K562 (cell line): ENCODE results near the gene DDIT3. TPM values are rescaled to one million over a fixed set of nuclear protein-coding genes. Genes with fewer than 3 reads are reported as not detected.

ENCODE experiments used
- HCFC1 ChIP-seq: IDR thresholded peaks from 2 replicates; pipeline ENCODE4 v1.6.1; 2012; ENCODE audit warnings: low read depth, low read length, improper control_type of control experiment
- KDM5B ChIP-seq: fragments of 200-600 bp; sonication (generic); IDR thresholded peaks from 2 replicates; pipeline ENCODE4 v1.6.1; 2012; ENCODE audit warnings: low read depth, mild to moderate bottlenecking, moderate library complexity, low read length, control low read depth, inconsistent platforms; ENCODE audit not compliant: insufficient replicate concordance
- MAFG ChIP-seq: fragments of 450-650 bp; conservative IDR thresholded peaks from 2 replicates; pipeline ENCODE4 v1.6.1; 2016; ENCODE audit warnings: missing genetic modification characterization, missing compliant biosample characterization
- NCOA4 ChIP-seq: fragments of 450-650 bp; IDR thresholded peaks from 2 replicates; pipeline ENCODE4 v1.6.1; 2018; ENCODE audit warnings: mild to moderate bottlenecking; ENCODE audit not compliant: partially characterized antibody
- PRDM10 ChIP-seq: fragments of 450-650 bp; IDR thresholded peaks from 2 replicates; pipeline ENCODE4 v1.6.1; 2018; ENCODE audit not compliant: partially characterized antibody
- ZFX ChIP-seq: sonication (generic); formaldehyde crosslinking; IDR thresholded peaks from 2 replicates; pipeline ENCODE4 v1.8.0; 2022; ENCODE audit warnings: mild to moderate bottlenecking, missing genetic modification reagents, moderate library complexity
- ZNF140 ChIP-seq: fragments of 250-450 bp; sonication (Bioruptor Pico); IDR thresholded peaks from 2 replicates; pipeline ENCODE4 v1.8.0; 2021; ENCODE audit warnings: moderate library complexity, mild to moderate bottlenecking, inconsistent platforms
- ZNF280A ChIP-seq: fragments of 450-650 bp; IDR thresholded peaks from 2 replicates; pipeline ENCODE4 v1.6.1; 2018; ENCODE audit warnings: mild to moderate bottlenecking, low read depth; ENCODE audit not compliant: partially characterized antibody
- ZNF592 ChIP-seq: fragments of 450-650 bp; IDR thresholded peaks from 2 replicates; pipeline ENCODE4 v1.6.1; 2017; ENCODE audit warnings: antibody characterized with exemption, mild to moderate bottlenecking
- ZNF79 ChIP-seq: fragments of 250-450 bp; sonication (Bioruptor Pico); IDR thresholded peaks from 2 replicates; pipeline ENCODE4 v1.4.0; 2020; ENCODE audit warnings: low read depth, mild to moderate bottlenecking, moderate library complexity
- ZSCAN32 ChIP-seq: fragments of 450-650 bp; formaldehyde crosslinking; IDR thresholded peaks from 2 replicates; pipeline ENCODE4 v1.4.0; 2020; ENCODE audit warnings: mild to moderate bottlenecking, moderate library complexity
- polyA plus RNA-seq, 8 experiments: library from polyadenylated mRNA; depleted of rRNA in 4 of 8; stranded (reverse) in 5 of 8; unstranded in 3 of 8; fragments of >200 nt; fragmentation: Nextera tagmentation in 2 of 8; fragmentation: Illumina TruSeq in 1 of 8; extraction: Ambion mirVana in 2 of 8; extraction: Trizol in 1 of 8; gene quantifications; 2 replicates each; pipeline versions ENCODE4 v1.2.1 to v1.2.3, GENCODE V29; 2011 to 2014; ENCODE audit warnings: inconsistent platforms in 1 of 8, missing spikeins in 1 of 8
- total RNA-seq, 7 experiments: library from RNA; depleted of rRNA in 6 of 7; stranded (reverse); fragments of >200 nt in 6 of 7; fragmentation: Illumina TruSeq in 2 of 7; extraction: Trizol in 2 of 7; gene quantifications; 2 replicates each; pipeline versions ENCODE4 v1.2.1 to v1.2.3, GENCODE V29; 2011 to 2021; ENCODE audit warnings: low replicate concordance in 1 of 7
- TF ChIP-seq, protein P1 (sequence below): fragments of 250-450 bp; sonication (Bioruptor Pico); IDR thresholded peaks from 2 replicates; pipeline ENCODE4 v1.5.0; 2021
- TF ChIP-seq, protein P2 (sequence below): fragments of 450-650 bp; IDR thresholded peaks from 2 replicates; pipeline ENCODE4 v1.6.1; 2016; ENCODE audit warnings: missing biosample characterization, missing genetic modification characterization
- TF ChIP-seq, protein P3 (sequence below): fragments of 450-650 bp; IDR thresholded peaks from 2 replicates; pipeline ENCODE4 v1.6.1; 2016; ENCODE audit warnings: antibody characterized with exemption

The DDIT3 gene
- total and polyA plus RNA-seq, 9 of the 15 experiments (the other 6 are each of a cell fraction or from before 2014, with no cell fraction given) = 59.1 to 272 (median 89.9) TPM

DNA sequence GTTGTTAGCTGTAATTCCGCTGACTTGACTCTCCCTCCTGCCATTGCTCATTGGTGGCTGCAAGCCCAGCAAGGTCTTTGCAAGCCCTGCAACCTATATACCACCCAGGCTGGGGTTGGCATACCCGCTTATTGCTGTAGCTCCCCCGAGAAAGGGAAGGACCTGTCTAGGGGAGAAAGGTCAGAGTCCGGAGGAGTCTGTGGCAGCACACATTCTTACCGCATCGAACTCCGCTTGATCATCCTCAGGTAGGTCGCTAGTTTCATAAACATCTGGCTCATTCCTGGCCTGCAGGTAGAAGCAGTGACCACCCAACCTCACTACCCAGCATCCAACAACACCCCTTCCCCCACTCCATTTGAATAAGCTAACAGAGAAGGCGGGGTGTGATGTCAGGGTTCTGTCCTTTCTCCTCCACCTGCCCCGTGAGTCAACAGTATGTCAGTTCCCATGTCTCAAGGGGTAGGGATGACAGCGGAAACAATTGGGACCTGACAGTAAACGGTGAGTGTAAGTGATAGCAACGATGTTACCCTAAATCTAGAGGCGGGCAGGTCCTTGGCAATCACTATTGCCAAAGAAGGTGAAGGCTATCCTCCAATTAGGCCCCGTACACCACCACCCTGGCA lies 25.6 kb upstream of the DDIT3 start (continued):
- TF ChIP-seq HCFC1 = no peak
- no peak for TF ChIP-seq NCOA4
- TF ChIP-seq, protein P1, sequence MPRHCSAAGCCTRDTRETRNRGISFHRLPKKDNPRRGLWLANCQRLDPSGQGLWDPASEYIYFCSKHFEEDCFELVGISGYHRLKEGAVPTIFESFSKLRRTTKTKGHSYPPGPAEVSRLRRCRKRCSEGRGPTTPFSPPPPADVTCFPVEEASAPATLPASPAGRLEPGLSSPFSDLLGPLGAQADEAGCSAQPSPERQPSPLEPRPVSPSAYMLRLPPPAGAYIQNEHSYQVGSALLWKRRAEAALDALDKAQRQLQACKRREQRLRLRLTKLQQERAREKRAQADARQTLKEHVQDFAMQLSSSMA = no peak
- TF ChIP-seq ZNF140 (CRISPR knock-in tag) = no peak
- TF ChIP-seq ZNF592 = peak; percentile 63; the same call in 1 of the 2 replicates
- no peak for TF ChIP-seq ZNF79 (CRISPR knock-in tag)
- TF ChIP-seq MAFG (tag) = no peak
- no peak for TF ChIP-seq PRDM10
- TF ChIP-seq ZSCAN32 (CRISPR knock-in tag) = no peak
- TF ChIP-seq ZNF280A = no peak
- TF ChIP-seq, protein P2, sequence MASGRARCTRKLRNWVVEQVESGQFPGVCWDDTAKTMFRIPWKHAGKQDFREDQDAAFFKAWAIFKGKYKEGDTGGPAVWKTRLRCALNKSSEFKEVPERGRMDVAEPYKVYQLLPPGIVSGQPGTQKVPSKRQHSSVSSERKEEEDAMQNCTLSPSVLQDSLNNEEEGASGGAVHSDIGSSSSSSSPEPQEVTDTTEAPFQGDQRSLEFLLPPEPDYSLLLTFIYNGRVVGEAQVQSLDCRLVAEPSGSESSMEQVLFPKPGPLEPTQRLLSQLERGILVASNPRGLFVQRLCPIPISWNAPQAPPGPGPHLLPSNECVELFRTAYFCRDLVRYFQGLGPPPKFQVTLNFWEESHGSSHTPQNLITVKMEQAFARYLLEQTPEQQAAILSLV (tag) = no peak
- no peak for TF ChIP-seq ZFX (CRISPR knock-in tag)
- TF ChIP-seq, protein P3, sequence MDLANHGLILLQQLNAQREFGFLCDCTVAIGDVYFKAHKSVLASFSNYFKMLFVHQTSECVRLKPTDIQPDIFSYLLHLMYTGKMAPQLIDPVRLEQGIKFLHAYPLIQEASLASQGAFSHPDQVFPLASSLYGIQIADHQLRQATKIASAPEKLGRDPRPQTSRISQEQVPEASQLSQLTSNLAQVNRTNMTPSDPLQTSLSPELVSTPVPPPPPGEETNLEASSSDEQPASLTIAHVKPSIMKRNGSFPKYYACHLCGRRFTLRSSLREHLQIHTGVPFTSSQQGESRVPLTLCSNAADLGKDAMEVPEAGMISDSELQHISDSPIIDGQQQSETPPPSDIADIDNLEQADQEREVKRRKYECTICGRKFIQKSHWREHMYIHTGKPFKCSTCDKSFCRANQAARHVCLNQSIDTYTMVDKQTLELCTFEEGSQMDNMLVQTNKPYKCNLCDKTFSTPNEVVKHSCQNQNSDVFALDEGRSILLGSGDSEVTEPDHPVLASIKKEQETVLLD = no peak
- TF ChIP-seq KDM5B = peak; percentile 48
